ENCODE measurements around the gene UBE2G2.

UBE2G2 gene

GRCh38 chr21:44803651-44804050, 2.0 kb upstream of the UBE2G2 start:
- Histone ChIP-seq H3K36me3 (ENCODE audit: control insufficient read depth in 5 of 5, insufficient read depth in 5 of 5, low read length in 5 of 5) (peaks cover 11 to 44% (median 27%) of the 10 kb centered on the region in 5 donors), H3K27ac (ENCODE audit: low read depth, low read length) (no peak overlapping the region), H3K4me1 (ENCODE audit: control insufficient read depth in 5 of 5, insufficient read depth in 5 of 5, low read length in 5 of 5) (peaks cover 6 to 38% (median 26%) of the 10 kb centered on the region in 5 donors), H3K4me3 (ENCODE audit: low read depth in 1 of 5, low read length in 5 of 5) (no peak overlapping the region), H3K9ac (ENCODE audit: low read length in 5 of 5) (no peak overlapping the region), H3K27me3 (ENCODE audit: control insufficient read depth in 5 of 5, insufficient read depth in 4 of 5, low read length in 5 of 5) (no peaks in the 10 kb centered on the region), H3K9me3 (ENCODE audit: control insufficient read depth in 5 of 5, low read length in 5 of 5) (no peaks in the 10 kb centered on the region)

- peak overlapping the region in 4 of 5 donors; percentile 60 to 89 (median 72) for H3K9ac ChIP-seq (ENCODE audit: low read length in 5 of 5)
- H3K36me3 ChIP-seq (ENCODE audit: control insufficient read depth in 5 of 5, insufficient read depth in 5 of 5, low read length in 5 of 5), result peaks cover 11 to 39% (median 24%) of the 10 kb centered on the region in 5 donors
- no peak overlapping the region for H3K27ac ChIP-seq (ENCODE audit: low read depth, low read length)
Measured at GRCh38 chr21:44802396-44803153, 955 bp upstream of the UBE2G2 start.

GRCh38 chr21:44800971-44801467, 601 bp downstream of the UBE2G2 start:
- Histone ChIP-seq H3K36me3 (ENCODE audit: control insufficient read depth in 5 of 5, insufficient read depth in 5 of 5, low read length in 5 of 5) (peaks cover 6 to 30% (median 15%) of the 10 kb centered on the region in 5 donors), H3K4me1 (ENCODE audit: control insufficient read depth in 5 of 5, insufficient read depth in 5 of 5, low read length in 5 of 5) (peaks cover 6 to 38% (median 26%) of the 10 kb centered on the region in 5 donors), H3K4me3 (ENCODE audit: low read depth in 1 of 5, low read length in 5 of 5) (peak overlapping the region; percentile 82 to 90 (median 87)), H3K27me3 (ENCODE audit: control insufficient read depth in 5 of 5, insufficient read depth in 4 of 5, low read length in 5 of 5) (no peaks in the 10 kb centered on the region), H3K9ac (ENCODE audit: low read length in 5 of 5) (peak overlapping the region in 4 of 5 donors; percentile 60 to 89 (median 80)), H3K27ac (ENCODE audit: low read depth, low read length) (peak overlapping the region; percentile 72), H3K9me3 (ENCODE audit: control insufficient read depth in 5 of 5, low read length in 5 of 5) (no peaks in the 10 kb centered on the region)

More at GRCh38 chr21:44802396-44803153, 955 bp upstream of the UBE2G2 start:
- peaks cover 6 to 38% (median 26%) of the 10 kb centered on the region in 5 donors for H3K4me1 ChIP-seq (ENCODE audit: control insufficient read depth in 5 of 5, insufficient read depth in 5 of 5, low read length in 5 of 5)
- no peaks in the 10 kb centered on the region for H3K27me3 ChIP-seq (ENCODE audit: control insufficient read depth in 5 of 5, insufficient read depth in 4 of 5, low read length in 5 of 5)
- H3K9me3 ChIP-seq (ENCODE audit: control insufficient read depth in 5 of 5, low read length in 5 of 5), result no peaks in the 10 kb centered on the region
- H3K4me3 ChIP-seq (ENCODE audit: low read depth in 1 of 5, low read length in 5 of 5), result peak overlapping the region; percentile 70 to 90 (median 87)

GRCh38 chr21:44800103-44800502, 1.5 kb downstream of the UBE2G2 start:
- Histone ChIP-seq H3K36me3 (ENCODE audit: control insufficient read depth in 5 of 5, insufficient read depth in 5 of 5, low read length in 5 of 5) (peaks cover 3 to 21% (median 9%) of the 10 kb centered on the region in 5 donors), H3K9ac (ENCODE audit: low read length in 5 of 5) (peak overlapping the region in 1 of 5 donors; percentile 10), H3K27me3 (ENCODE audit: control insufficient read depth in 5 of 5, insufficient read depth in 4 of 5, low read length in 5 of 5) (no peaks in the 10 kb centered on the region), H3K4me1 (ENCODE audit: control insufficient read depth in 5 of 5, insufficient read depth in 5 of 5, low read length in 5 of 5) (peaks cover 5 to 31% (median 26%) of the 10 kb centered on the region in 5 donors), H3K4me3 (ENCODE audit: low read depth in 1 of 5, low read length in 5 of 5) (peak overlapping the region in 2 of 5 donors; percentile 86 to 90), H3K9me3 (ENCODE audit: control insufficient read depth in 5 of 5, low read length in 5 of 5) (no peaks in the 10 kb centered on the region), H3K27ac (ENCODE audit: low read depth, low read length) (no peak overlapping the region)

- Histone ChIP-seq H3K27ac (ENCODE audit: low read depth, low read length) (no peak overlapping the region), H3K4me1 (ENCODE audit: control insufficient read depth in 5 of 5, insufficient read depth in 5 of 5, low read length in 5 of 5) (peaks cover 4 to 29% (median 26%) of the 10 kb centered on the region in 5 donors), H3K9me3 (ENCODE audit: control insufficient read depth in 5 of 5, low read length in 5 of 5) (no peaks in the 10 kb centered on the region), H3K36me3 (ENCODE audit: control insufficient read depth in 5 of 5, insufficient read depth in 5 of 5, low read length in 5 of 5) (peaks cover 2 to 17% (median 9%) of the 10 kb centered on the region in 5 donors), H3K27me3 (ENCODE audit: control insufficient read depth in 5 of 5, insufficient read depth in 4 of 5, low read length in 5 of 5) (no peaks in the 10 kb centered on the region), H3K4me3 (ENCODE audit: low read depth in 1 of 5, low read length in 5 of 5) (no peak overlapping the region), H3K9ac (ENCODE audit: low read length in 5 of 5) (peak overlapping the region in 1 of 5 donors; percentile 10)
Measured at GRCh38 chr21:44799646-44800045, 2.0 kb downstream of the UBE2G2 start.

GRCh38 chr21:44797775-44798174, 3.8 kb downstream of the UBE2G2 start:
- no peak overlapping the region for H3K4me3 ChIP-seq (ENCODE audit: low read depth in 1 of 5, low read length in 5 of 5)
- H3K36me3 ChIP-seq (ENCODE audit: control insufficient read depth in 5 of 5, insufficient read depth in 5 of 5, low read length in 5 of 5), result peaks cover 2 to 12% (median 8%) of the 10 kb centered on the region in 5 donors
- no peak overlapping the region for H3K9ac ChIP-seq (ENCODE audit: low read length in 5 of 5)
- H3K27me3 ChIP-seq (ENCODE audit: control insufficient read depth in 5 of 5, insufficient read depth in 4 of 5, low read length in 5 of 5), result no peaks in the 10 kb centered on the region
- H3K9me3 ChIP-seq (ENCODE audit: control insufficient read depth in 5 of 5, low read length in 5 of 5), result no peaks in the 10 kb centered on the region
- peaks cover 5 to 37% (median 32%) of the 10 kb centered on the region in 5 donors for H3K4me1 ChIP-seq (ENCODE audit: control insufficient read depth in 5 of 5, insufficient read depth in 5 of 5, low read length in 5 of 5)
- no peak overlapping the region for H3K27ac ChIP-seq (ENCODE audit: low read depth, low read length)

- Histone ChIP-seq H3K9ac (ENCODE audit: low read length in 5 of 5) (no peak overlapping the region), H3K36me3 (ENCODE audit: control insufficient read depth in 5 of 5, insufficient read depth in 5 of 5, low read length in 5 of 5) (peaks cover 7 to 20% (median 8%) of the 10 kb centered on the region in 5 donors), H3K4me1 (ENCODE audit: control insufficient read depth in 5 of 5, insufficient read depth in 5 of 5, low read length in 5 of 5) (peaks cover 3 to 43% (median 32%) of the 10 kb centered on the region in 5 donors), H3K9me3 (ENCODE audit: control insufficient read depth in 5 of 5, low read length in 5 of 5) (no peaks in the 10 kb centered on the region), H3K4me3 (ENCODE audit: low read depth in 1 of 5, low read length in 5 of 5) (no peak overlapping the region), H3K27ac (ENCODE audit: low read depth, low read length) (no peak overlapping the region), H3K27me3 (ENCODE audit: control insufficient read depth in 5 of 5, insufficient read depth in 4 of 5, low read length in 5 of 5) (no peaks in the 10 kb centered on the region)
Measured at GRCh38 chr21:44795342-44795741, 6.3 kb downstream of the UBE2G2 start.

GRCh38 chr21:44793592-44794374, 7.8 kb downstream of the UBE2G2 start:
- peaks cover 0 to 20% (median 7%) of the 10 kb centered on the region in 5 donors for H3K36me3 ChIP-seq (ENCODE audit: control insufficient read depth in 5 of 5, insufficient read depth in 5 of 5, low read length in 5 of 5)
- H3K27me3 ChIP-seq (ENCODE audit: control insufficient read depth in 5 of 5, insufficient read depth in 4 of 5, low read length in 5 of 5), result no peaks in the 10 kb centered on the region
- no peaks in the 10 kb centered on the region for H3K9me3 ChIP-seq (ENCODE audit: control insufficient read depth in 5 of 5, low read length in 5 of 5)
- H3K4me1 ChIP-seq (ENCODE audit: control insufficient read depth in 5 of 5, insufficient read depth in 5 of 5, low read length in 5 of 5), result peaks cover 3 to 36% (median 25%) of the 10 kb centered on the region in 5 donors
- no peak overlapping the region for H3K4me3 ChIP-seq (ENCODE audit: low read depth in 1 of 5, low read length in 5 of 5)
- no peak overlapping the region for H3K27ac ChIP-seq (ENCODE audit: low read depth, low read length)
- no peak overlapping the region for H3K9ac ChIP-seq (ENCODE audit: low read length in 5 of 5)

GRCh38 chr21:44792702-44793591, 8.7 kb downstream of the UBE2G2 start:
- peak overlapping the region in 4 of 5 donors; percentile 22 to 62 (median 49) for H3K9ac ChIP-seq (ENCODE audit: low read length in 5 of 5)
- H3K4me3 ChIP-seq (ENCODE audit: low read depth in 1 of 5, low read length in 5 of 5), result no peak overlapping the region
- no peaks in the 10 kb centered on the region for H3K27me3 ChIP-seq (ENCODE audit: control insufficient read depth in 5 of 5, insufficient read depth in 4 of 5, low read length in 5 of 5)
- peaks cover 0 to 18% (median 5%) of the 10 kb centered on the region in 5 donors for H3K36me3 ChIP-seq (ENCODE audit: control insufficient read depth in 5 of 5, insufficient read depth in 5 of 5, low read length in 5 of 5)
- H3K4me1 ChIP-seq (ENCODE audit: control insufficient read depth in 5 of 5, insufficient read depth in 5 of 5, low read length in 5 of 5), result peaks cover 3 to 36% (median 25%) of the 10 kb centered on the region in 5 donors
- no peaks in the 10 kb centered on the region for H3K9me3 ChIP-seq (ENCODE audit: control insufficient read depth in 5 of 5, low read length in 5 of 5)
- no peak overlapping the region for H3K27ac ChIP-seq (ENCODE audit: low read depth, low read length)

All from subcutaneous abdominal adipose tissue (tissue), 5 donors.